OCI-LY1 (cell line): ENCODE results near the gene MYOM1.

Source experiments
- EZH2 ChIP-seq: fragments of 200-600 bp; sonication (generic), shearing (Covaris generic); IDR thresholded peaks from 2 replicates; pipeline ENCODE4 v1.8.0; 2017; ENCODE audit warnings: borderline replicate concordance, mixed run types, mild to moderate bottlenecking, antibody characterized with exemption, low read length, moderate library complexity, mixed read lengths
- TF ChIP-seq, protein P1 (sequence below): fragments of 200-600 bp; sonication (generic), shearing (Covaris generic); IDR thresholded peaks from 2 replicates; pipeline ENCODE4 v1.5.1; 2017; ENCODE audit warnings: mild to moderate bottlenecking, antibody characterized with exemption, low read length, moderate library complexity, mixed read lengths

DNA sequence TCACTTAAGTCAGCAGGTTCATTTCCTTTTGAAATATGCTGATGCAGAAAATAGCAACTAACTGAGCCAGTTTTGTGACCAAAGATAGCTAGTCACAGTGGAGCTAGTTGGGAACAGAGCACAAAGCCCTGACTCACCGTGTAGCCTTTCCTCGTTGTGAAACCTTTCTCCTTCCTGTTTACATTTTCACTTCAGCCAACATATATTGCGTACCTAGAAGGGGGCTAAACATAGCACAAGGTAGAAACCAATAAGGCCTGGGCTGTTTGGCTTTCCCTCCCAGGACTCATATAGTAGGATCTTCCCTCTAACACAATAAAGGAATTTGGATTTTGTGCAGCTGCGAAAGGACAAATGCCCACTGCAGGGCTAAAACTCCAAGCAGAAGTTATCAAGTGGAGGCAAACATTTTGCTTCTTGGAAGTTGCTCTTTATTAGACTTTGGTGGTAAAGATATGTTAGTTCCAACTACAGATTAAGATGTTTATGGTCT, 182.3 kb downstream of the MYOM1 start:
- TF ChIP-seq, protein P1, sequence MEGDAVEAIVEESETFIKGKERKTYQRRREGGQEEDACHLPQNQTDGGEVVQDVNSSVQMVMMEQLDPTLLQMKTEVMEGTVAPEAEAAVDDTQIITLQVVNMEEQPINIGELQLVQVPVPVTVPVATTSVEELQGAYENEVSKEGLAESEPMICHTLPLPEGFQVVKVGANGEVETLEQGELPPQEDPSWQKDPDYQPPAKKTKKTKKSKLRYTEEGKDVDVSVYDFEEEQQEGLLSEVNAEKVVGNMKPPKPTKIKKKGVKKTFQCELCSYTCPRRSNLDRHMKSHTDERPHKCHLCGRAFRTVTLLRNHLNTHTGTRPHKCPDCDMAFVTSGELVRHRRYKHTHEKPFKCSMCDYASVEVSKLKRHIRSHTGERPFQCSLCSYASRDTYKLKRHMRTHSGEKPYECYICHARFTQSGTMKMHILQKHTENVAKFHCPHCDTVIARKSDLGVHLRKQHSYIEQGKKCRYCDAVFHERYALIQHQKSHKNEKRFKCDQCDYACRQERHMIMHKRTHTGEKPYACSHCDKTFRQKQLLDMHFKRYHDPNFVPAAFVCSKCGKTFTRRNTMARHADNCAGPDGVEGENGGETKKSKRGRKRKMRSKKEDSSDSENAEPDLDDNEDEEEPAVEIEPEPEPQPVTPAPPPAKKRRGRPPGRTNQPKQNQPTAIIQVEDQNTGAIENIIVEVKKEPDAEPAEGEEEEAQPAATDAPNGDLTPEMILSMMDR, result no peak
- TF ChIP-seq EZH2, result no peak
